HUDEP-2 (cell line): Measurements from ENCODE around the gene NAA40.
A peak's percentile ranks its signal among the peaks of the same experiment; 100 is the strongest.

Experiments
- DNase-seq, 76 experiments: peaks; one replicate each; lab custom pipeline; 2025; ENCODE audit not compliant: unreplicated experiment in 76 of 76; lab: John Stamatoyannopoulos, UW

Gene NAA40

DNA sequence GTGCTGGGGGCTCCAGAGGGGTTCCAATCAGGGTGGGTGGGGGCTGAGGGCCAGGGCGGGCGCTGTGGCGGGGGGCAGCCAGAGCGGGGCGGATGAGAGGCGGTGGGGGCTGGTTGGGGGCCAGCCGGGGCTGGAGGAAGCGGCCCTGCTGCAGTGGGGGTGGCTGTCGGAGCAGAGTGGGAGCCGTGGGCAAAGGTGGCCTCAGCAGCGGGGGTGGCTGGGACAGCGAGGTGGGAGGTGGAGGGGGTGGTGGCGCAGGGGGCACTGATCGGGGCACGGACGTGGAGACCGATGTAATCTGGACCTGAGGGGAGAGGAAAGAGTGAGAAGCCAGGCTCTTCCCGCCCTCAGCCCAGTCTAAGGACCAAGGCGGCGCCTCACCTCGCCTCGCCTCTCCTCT, 26.9 kb upstream of the NAA40 start:
- DNase-seq = no peak

DNA sequence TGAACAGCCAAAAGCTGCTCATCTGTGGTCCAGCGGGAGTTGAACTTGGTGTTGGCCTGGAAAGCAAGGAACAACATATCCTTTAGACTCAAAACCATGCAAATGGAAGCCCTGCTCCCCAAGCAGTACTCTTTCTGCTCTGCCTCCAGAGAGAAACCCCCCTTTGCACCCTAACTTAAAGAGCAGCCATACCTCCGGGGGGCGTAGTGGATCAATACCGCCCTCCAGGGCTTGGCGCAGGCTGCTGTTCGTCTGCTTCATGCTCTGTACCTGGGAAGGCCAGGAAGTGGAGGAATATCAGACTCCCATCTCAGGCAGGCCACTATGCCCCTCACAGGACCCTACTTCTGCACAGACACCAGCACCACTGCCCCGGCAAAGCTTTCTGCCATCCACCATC, 26.1 kb upstream of the NAA40 start:
- DNase-seq = no peak

DNA sequence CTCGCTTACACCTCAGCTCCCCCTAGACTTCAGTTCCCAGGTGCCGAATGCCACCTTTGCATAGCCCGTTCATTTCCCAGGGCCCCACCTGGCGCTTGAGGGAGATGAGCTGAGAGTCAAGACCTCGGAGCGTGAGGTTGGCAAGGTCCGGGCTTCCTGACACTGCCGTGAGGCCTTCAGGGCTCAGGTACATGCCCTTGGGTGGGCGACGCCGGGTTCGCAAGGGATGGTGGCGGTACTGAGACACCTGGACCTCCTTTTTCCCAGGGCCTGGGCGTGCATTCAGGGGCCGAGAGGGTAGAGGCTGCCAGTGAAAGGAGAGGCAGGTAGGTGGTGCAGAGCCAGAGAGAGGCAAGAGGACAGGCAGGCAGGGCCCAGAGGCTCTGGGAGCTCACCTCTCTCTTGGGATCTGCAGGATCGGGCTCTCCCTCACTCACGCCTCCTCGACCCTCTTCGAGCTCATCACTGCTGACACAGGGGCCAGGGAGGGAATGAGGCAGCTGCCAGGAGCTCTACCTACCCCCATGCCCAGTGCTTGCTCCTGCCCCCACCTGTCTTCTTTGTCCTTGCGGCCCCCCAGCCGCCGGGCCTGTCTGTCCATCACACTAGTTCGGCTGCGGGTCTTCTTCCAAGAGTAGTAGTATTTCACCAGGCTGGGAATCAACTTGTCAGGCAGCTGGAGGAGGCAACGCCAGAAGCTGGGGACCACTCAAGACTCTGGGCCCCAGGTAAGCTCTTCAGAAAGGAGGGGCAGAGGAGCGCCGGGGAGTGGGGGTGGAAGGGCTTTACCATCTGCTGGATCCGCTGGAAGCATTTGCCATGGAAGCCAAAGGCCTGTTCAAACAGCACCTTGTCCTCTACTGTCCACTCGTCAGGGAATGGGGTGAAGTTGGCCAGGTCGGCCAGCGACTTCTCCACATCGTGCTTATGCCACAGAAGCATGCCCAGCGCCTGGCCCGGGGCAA, 24.7 kb upstream of the NAA40 start:
- DNase-seq = no peak

DNA sequence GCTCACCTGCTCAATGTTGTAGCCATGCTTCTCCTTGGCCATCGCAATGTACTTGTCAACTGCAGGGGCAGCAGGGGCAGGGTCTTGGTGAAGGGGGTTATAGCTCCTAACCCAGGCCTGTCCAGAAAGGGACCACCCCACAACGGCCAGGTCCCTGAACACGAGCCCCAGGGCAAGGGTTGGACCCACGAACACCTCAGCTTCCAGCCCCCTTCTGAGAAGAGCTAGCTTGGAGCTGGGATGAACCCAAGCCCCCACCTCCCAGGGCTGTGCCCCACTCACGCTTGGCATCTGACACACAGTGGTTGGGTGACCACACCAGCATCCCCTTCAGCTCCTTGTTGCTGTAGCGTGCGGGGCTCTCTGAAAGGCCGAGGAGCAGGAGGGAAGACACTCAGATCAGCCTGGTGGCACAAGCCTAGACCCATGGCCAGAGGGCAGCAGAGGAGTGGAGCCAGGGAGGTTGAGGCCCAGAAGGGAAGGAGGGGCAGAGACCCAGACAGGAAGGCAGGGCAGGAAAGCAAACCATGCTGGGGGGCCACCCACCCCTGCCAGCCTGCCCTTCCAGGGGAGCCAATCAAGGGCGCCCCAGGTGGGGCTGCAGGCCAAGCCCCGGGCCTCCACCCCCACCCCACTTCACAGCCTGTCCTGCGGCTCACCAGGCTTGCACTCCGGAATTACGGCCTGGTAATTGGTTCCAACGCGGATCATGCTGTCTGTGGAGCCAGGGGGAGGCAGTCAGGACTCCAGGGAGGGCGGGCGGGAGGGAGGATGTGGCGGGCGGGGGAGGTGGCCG, 23.7 kb upstream of the NAA40 start:
- DNase-seq = no peak

DNA sequence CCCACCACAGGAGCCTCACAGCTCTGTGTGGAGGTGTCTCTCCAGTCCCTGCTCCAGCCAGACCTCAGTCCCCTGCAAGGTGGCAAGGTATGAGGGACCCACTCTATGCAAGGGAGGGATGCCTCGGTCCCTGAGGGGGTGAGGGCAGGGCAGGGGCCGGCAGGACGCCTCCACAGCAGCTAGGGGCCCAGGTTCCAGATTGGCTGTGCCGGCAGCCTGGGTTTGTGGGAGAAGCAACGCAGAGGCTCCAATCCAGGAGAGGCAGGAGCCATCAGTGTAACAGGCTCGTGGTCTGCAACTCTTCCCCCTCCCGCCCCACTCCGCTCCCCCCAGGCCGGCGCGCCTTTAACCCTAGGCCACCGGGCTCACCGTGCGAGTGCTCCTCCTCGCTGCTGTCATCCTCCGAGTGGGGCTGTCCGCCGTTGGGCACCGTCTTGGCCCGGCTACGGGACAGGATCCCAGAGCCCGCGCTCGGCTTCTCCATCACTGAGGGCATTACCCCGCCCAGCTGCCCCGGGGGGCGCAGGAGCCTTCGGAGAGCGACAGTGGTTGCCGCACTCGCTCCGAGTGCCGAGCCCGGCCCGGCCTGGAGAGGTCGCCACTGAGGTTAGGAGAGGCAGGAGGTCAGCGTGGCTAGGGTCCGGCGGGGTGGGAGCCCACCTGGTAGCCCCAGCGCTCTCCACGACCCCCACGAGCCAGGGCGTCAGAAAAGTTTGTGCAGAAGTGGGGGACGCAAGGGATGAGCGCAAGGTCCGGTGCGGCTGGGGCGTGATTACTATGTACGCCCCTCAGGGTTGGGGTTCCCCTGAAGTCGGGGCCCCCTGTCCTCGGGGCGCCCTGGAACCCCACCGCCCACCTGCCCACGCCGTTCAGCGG, 22.6 kb upstream of the NAA40 start:
- DNase-seq = peak in 4 of 76 experiments; percentile 6 to 35 (median 19)

DNA sequence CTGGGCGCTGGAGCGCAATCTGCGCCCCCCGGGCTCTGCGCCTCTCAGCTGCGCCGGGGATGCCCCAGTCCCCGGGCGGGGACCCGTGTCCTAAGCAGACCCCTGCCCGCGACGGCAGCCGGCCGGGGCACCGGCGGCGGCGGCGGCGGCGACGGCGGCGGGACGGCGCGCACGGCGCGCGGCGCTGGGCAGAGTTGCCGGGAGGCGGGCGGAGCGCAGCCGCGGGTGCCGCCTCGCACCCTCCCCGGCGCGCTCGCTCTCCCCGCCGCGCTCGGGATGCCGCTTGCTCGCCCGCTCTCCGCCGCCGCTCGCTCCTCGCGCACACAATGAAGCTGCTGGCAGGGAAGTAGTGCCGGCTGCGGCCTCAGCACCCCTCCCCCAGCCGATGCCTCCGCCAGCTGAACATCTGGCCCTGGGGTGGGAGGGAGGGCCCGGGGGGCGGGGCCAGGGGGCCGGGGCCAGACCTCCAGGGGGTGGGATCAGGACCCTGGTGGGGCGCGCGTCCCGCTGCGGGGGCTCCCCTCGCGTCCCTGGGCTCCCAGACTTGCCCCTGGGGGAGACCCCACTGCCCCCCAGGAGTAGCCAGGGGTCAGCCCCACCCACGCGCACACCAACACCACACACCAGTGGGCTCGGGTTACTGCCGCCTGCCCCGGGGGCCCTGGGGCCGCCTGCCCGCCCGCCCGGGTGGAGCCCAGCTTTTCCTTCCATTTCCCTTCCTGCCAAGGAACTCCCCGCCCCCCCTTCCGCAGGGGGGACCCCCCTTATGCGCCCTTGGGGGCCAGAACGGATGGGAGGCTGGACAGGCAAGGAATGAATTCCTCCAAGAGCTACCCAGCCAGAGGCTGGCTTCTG, 21.7 kb upstream of the NAA40 start, which contains the start of gene RCOR2:
Gene RCOR2, minus strand, starts transcription at position 328 of the 855 bp plus-strand sequence. CDS start 708 bp downstream, outside the sequence.
- peak in 46 of 76 experiments; percentile 2 to 55 (median 33) for DNase-seq

DNA sequence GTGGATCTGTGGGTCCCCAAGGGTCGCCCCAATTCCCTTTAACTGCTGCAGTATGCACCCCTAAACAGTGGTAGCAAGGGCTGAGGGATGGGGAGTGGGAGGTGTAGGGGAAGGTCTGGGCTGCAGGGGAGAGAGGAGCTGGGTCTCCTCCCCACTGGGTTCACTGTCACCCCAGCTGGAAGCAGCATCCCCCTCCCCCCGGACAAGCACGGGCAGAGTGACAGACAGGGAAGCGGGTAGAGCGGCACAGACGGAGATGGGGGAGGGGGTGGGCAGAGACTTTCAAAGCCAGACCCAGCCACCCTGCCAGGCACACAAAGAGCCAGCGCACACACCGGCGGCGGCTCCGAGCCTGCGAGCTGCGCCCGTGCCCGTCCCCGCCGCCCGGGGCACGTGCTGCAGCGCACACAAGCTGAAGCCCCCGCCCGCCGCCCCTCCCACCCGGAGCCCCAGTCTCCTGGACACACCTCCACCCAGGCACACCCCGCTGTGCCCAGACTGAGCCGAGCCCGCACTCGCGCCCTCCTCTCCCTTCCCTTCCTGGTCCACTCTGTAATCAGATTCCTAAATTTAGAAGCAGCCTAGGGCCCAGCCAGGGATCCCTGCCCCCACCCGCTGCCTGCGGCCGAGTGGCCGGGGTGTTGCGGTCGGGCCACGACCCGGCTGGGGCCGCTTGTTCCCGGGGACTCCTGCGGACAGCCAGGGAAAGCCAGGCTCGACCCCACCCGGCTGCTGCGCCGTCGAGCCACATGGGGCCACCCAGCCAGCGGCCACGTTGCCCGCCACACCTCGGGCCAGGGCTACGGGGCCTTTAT, 20.9 kb upstream of the NAA40 start:
- peak in 3 of 76 experiments; percentile 4 to 11 (median 10) for DNase-seq

DNA sequence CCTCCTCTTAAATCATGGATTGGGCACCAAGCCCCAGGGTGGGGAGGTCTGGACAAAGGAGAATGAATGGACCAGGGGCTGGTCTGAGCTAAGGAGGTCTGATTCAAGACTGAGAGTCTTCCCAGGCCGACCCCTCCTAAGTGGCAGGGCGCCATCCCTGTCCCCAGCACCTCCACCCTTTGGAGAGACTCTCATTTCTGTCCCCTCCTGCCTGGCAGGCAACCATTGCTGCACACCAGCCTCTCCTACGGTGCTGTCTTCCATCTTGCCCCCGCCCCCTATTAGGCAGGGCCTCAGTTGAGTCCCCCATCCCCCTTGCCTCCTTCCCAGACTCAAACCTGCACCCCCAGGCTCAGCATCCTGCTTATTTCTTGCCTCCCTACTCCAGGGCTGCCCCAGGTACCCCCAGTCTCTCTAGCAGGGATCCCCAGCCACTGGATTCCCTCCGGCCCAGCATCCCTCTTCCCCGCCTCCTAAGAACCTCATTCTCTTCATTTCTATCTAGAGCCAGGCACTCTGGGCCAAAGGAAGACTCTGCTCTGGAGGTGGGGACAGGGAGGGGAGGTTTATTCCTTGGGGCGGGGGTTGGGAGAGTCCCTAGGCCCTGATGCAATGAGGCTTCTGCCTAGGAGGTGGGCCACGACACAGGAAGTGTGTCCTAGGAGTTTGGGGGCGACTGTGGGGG, 20.2 kb upstream of the NAA40 start:
- no peak for DNase-seq

DNA sequence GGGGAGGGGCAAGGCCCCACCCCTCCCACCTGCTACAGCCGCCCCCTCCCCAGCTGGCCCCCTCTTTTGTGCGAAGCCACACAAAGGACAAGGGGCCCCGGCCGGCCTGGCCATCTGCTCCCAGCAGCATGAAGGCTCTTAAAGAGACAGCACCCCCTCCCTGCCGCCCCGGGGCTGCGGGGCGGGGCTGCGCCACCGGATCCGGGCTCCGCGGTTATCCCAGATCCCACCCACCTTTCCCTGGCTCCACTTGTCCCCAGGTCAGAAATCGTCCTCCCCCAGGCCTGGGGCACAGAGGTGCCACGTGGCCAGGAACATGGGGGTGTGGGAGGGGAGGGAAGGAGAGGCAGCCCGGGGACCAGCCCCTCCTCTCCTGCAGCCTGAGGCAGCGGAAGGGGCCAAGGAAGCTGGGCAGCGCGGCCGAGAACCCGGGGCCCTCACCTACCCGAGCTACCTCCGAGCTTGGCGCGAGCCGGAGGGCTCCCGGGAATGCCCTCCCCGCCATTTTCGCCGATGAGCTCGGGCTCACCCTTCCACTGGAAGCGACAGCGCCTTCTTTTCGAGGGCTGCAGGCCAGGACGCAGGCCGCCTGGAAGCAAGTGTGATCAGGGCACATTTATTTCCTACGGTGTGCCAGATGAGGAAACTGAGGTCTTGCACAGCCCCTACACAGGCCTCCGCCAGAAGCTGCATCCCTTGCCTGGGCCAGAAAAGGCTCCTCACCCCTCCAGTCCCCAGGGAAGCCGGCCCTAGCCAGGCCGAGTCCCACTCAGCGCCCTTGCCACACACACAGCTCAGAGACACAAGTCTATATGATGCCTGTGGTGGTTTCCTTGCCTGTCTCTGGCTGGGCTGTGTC, 19.3 kb upstream of the NAA40 start:
- no peak for DNase-seq

DNA sequence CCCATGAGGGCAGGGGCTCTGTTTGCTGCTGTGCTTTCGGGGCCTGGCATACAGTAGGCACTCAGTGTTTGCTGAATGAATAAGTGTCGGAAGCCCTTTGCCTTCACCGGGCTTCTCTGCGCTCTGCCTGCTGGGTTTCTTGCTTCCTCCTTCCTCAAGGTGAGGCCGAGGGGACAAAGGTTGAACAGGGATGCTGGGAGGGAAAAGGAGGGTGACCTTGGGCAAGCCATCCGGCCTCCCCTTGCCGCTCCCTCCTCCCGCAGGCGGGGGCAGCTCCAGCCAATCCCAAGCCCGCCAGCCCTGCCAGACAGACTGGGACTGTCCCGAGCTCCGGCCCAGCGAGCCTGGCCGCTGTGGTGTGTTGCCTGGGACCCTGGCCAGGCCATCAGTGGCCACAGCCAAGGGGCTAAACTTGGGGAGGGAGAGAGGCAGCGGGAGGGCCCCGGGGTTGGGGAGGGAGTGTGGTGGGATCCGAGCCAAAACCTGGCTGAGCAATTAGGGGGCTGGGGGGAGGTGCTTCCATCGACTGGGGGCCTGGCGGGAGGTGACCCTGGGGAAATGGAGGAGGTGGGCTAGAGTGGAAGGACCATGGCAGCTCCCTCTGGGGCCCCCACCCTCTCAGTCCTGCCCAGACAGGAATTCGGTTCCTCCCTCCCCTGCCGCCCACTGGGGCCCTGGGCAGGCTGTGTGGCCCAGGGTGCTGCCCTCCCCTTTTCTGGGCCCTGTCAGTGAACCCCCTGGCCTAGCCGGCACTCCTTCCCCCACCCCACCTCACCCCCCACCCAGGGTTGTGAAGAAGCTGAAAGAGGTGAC, 18.5 kb upstream of the NAA40 start:
- DNase-seq = no peak

DNA sequence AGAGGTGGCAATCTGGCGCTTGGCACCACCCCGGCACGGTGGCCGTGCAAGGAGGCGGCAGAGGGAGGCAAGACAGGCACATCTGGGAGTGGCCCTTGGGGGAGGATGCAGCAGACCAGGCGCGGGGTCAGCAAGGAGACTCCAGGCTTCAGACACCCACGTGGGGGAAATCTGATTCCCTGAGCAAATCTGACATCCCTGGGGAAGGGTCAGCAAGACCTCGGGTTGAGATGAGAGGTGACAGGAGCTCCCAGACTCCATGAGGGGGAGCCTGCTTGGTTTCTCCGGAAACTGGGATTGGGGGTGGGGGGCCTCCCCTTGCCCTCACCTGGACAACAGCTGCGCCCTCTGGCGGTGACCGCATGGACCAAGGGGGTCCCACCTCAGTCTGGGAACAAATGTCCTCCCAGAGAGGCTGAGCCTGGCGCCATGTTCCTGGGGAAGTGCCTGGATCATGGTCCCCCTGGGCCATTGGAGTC, 17.8 kb upstream of the NAA40 start:
- DNase-seq = peak in 4 of 76 experiments; percentile 10 to 32 (median 19)

DNA sequence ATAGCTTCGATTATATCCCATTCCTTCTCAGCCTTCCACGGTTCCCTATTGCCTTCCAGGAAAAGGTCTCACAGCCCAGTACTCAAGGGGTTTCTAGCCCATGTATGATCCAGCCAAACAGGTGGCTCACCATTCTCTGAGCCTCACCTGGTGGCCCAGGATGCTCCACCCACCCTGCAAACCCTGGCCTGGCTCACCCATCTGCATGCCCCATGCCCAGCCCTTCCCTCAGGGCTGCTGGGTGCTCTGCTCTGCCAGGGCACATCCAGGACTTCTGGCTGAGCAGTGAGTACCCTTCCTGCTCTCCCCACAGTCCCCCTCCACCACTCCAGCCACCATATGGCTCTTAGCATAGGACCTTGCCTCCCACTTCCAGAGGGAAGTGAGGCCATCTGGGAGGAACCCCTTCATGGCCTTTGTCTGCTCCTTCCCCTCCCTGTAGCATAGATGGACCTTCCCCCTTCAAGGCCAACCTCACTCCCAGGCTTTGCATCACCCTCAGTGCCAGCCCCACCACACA, 16.1 kb upstream of the NAA40 start:
- DNase-seq = no peak

DNA sequence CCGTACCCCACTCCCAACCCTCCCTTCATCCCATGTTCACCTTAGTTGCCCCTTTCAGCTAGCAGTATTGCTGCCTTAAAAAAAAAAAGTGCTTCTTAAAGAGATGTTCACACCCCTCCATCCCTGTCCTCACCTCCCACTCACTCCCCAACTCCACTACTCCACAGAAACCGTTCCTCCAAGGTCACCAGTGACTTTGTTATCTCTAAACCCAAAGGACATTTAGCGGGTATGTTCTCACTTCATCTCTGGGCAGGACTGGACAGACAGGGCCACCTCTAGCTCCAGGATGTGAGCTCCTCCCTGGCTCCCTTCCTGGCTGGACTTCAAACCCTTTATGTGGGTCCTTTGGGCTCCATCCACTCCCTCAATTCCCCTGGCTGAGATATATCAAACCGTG, 15.5 kb upstream of the NAA40 start:
- DNase-seq = no peak

DNA sequence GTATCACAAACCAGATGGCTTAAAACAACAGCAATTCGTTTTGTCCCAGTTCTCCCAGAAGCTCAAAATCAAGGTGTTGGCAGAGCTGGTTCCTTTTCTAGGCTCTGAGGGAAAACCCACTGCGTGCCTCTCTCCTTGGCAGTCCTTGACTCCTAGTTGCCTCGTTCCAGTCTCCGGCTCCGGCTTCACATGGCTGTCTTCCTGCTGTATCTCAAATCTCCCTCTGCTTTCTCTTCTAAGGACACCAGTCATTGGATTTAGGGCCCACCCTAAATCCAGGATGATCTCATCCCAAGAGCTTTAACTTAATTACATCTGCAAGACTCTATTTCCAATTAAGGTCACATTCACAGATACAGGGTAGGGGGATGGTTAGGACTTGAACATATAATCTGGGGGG, 9.2 kb upstream of the NAA40 start:
- no peak for DNase-seq

DNA sequence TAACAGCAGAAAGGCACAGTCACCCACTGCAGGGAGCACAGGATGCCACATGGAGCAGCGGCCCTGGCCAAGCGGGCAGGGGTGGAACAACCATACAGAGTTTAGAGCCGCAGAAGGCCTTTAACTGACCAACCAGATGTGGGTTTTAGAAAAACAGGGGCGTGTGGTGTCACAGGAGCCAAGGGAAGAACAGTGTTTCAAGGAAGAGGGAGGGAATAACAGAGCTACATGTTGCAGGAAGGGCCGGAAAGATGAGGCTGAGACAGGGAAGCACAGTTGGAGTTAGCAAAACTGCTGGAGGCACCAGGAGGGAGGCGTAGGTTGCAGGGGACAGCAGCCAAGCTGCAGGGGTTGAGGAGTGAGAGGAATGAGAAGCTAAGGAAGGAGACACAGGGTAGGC, 7.8 kb upstream of the NAA40 start:
- no peak for DNase-seq

DNA sequence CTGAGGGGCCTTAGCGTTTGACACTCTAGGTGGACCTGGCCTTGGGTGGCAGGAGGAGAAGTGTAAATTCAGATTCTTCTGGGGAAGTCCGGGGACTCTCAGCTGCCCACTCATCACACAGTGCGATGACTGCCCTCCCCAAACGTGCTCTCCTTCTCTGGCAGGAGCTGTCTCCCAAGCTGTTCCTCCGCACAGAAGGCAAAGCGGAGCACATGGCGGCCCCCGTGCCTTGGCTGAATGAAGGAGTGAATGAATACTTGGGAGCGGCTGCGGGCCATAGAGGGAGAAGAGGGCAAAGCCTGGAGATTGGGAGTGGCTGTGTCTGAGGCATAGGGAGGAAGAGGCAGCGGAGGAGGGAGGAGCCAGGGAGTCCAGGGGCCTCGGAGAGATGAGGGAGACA, 6.9 kb upstream of the NAA40 start:
- no peak for DNase-seq
